GM15510 (cell line): ENCODE results near the gene PEX16.

Experiments used
- POLR2A ChIP-seq: IDR thresholded peaks from 3 replicates; pipeline ENCODE4 v1.6.1; 2011; ENCODE audit warnings: borderline replicate concordance; ENCODE audit not compliant: insufficient read length; ENCODE audit errors: extremely low read depth

PEX16 gene

GRCh38 chr11:45917623-45918330 is at the start of gene PEX16:
PEX16 (minus strand) TSS chr11:45917877; CDS start chr11:45917811, 66 bp downstream.
- TF ChIP-seq POLR2A: peak; percentile 88

- no peak for TF ChIP-seq POLR2A
These were observed 47.3 kb upstream of the PEX16 start for GRCh38 chr11:45964911-45965389.

GRCh38 chr11:45961751-45962240 is 44.1 kb upstream of the PEX16 start:
- TF ChIP-seq POLR2A: no peak

- TF ChIP-seq POLR2A: no peak
These were observed 42.9 kb upstream of the PEX16 start for GRCh38 chr11:45960387-45961095.

- TF ChIP-seq POLR2A: no peak
These were observed 42.2 kb upstream of the PEX16 start for GRCh38 chr11:45959851-45960250.

- TF ChIP-seq POLR2A: no peak
These were observed 32.3 kb upstream of the PEX16 start for GRCh38 chr11:45949992-45950407.

GRCh38 chr11:45948356-45948755 is 30.7 kb upstream of the PEX16 start:
- TF ChIP-seq POLR2A: no peak

- TF ChIP-seq POLR2A: no peak
These were observed 30.2 kb upstream of the PEX16 start for GRCh38 chr11:45947885-45948284.

GRCh38 chr11:45945397-45945999 is 27.8 kb upstream of the PEX16 start:
- no peak for TF ChIP-seq POLR2A

GRCh38 chr11:45942381-45942780 is 24.7 kb upstream of the PEX16 start:
- no peak for TF ChIP-seq POLR2A

GRCh38 chr11:45941285-45941684 is 23.6 kb upstream of the PEX16 start:
- no peak for TF ChIP-seq POLR2A

GRCh38 chr11:45939836-45940235 is 22.2 kb upstream of the PEX16 start:
- TF ChIP-seq POLR2A: no peak

GRCh38 chr11:45937916-45938315 is 20.2 kb upstream of the PEX16 start:
- TF ChIP-seq POLR2A: no peak

GRCh38 chr11:45936511-45937054 is 18.9 kb upstream of the PEX16 start:
- TF ChIP-seq POLR2A: no peak

- no peak for TF ChIP-seq POLR2A
These were observed 17.8 kb upstream of the PEX16 start for GRCh38 chr11:45935349-45936064.

GRCh38 chr11:45934580-45935318 is 17.1 kb upstream of the PEX16 start:
- TF ChIP-seq POLR2A: no peak
